HG02981 (cell line): Measurements from ENCODE around the gene HERC4.
"Not testable (repeated sequence)": the region's sequence is repeated elsewhere in the genome, so short reads cannot be mapped to it uniquely, and the experiment has no call there.

Experiments used
- ATAC-seq: cut with Tn5 transposase; IDR thresholded peaks from one replicate; pipeline ENCODE4 v1.9.1; 2021; ENCODE audit warnings: mild to moderate bottlenecking, moderate library complexity; ENCODE audit not compliant: unreplicated experiment

The HERC4 gene

DNA sequence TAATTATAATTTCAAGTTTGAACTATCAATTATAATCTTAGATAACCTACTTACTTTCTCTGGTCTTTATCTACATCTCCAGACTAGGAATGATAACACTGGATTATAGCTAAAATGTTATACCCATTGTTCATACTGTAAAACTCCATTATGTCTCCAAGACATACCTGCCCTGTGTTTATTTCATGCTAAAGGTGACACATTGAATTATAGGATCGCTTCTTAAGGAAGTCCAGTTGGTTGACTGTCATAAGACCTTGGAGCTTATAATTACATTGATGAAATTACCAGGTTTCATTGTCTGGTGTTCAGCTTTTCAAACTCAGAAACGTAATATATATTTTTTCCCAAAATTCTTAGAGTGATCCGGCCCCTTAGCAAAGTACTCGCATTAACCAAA lies 15.5 kb upstream of the HERC4 start:
- ATAC-seq, result no peak

DNA sequence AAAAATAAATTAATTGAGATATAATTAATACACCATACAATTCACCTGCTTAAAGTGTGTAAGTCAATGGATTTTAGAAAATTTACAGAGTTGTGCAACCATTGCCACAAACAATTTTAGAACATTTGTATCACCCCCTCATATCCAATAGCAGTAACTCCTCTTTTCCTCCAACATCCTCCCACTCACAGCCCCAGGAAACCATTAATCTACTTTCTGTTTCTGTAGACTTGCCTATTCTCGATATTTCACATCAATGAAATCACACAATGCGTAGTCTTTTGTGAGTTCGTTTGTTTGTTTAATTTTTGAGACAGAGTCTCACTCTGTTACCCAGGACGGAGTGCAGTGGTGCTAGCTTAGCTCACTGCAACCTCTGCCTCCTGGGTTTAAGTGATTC lies 13.7 kb upstream of the HERC4 start:
- no peak for ATAC-seq

DNA sequence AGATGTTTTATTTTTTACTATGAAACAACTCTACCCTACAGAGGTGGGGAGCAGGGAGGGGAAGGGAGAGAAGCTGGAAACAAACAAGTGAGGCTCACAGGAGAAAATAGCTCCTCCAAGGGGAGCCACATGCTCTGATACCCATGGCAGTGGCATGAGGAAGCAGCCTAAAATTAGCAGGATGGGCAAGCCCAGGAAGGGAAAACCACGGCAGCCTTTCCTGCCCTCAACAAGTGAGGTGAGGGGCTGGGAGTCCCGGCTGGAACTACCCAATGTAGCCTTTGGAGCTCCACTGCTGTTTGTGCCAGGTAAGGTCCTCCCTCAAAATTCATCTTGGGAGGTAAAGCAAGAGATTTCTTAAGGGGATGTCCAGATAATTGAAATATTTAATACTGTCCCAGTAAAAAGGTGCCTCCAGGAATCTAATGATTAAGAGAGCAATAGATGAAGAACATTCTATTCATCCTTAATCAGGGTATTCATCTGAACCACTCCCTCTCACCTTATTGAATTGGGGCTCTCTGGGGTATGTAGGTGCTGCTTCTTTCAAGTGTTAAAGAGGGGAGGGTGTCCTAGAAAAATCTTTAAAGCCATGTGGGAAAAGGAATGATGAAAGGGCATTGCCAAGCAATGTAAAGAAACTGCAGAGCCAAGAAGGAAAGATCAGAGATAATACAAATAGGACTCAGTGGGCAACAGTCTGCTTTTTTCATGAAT lies 12.8 kb upstream of the HERC4 start:
- ATAC-seq, result no peak

DNA sequence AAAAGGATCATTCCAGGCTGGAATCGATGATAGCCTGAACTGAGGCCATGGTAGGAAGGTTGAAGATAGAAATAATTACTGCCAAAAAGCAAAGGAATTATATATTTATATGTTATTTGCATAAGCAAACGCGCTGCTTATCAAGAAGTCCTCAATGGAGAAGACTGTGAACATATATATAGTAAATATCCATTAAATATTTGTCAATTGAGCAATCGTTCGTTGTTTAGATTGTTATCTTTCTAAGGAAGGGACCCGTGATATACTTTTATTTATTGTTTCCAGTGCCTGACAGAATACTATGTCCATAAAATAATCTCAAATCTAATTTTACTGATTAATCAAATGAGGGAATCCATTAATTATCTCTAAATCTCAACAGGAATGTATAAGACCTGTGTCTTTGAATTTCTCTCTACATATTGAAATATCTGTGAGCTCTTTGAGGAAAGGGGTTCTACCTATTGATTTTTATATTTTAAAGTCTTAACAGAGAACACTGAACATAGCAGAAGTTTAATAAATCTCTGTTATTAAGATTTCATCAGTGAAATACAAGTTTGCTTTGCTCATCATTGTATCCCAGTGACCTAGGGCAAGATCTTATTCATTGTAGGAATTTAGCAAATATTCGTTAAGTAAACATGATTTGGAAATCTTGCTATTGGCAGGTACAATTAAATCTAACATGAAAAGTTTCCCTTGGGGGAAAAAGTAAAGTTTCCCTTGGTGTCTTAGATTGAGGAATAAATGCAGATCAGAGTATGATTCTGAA lies 12.0 kb upstream of the HERC4 start:
- no peak for ATAC-seq

DNA sequence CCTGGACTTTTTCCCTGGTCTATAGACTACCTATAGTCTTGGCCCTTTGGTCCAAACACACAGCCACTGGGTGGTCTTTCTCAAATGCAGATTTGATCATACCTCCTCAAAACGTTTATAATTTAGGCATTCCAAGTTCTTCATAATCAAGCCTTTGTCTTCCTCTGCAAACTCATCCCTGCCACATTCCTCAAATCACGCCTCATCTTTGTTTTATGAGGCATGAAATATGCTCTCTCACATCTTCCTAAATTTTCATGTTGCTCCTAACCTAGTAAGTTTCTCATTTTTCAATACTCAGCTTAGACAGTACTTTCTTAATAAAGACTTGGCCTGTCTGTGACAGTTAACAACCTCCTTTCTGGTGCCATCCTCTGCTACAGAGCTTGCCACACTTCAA lies 10.9 kb upstream of the HERC4 start:
- ATAC-seq, result no peak

DNA sequence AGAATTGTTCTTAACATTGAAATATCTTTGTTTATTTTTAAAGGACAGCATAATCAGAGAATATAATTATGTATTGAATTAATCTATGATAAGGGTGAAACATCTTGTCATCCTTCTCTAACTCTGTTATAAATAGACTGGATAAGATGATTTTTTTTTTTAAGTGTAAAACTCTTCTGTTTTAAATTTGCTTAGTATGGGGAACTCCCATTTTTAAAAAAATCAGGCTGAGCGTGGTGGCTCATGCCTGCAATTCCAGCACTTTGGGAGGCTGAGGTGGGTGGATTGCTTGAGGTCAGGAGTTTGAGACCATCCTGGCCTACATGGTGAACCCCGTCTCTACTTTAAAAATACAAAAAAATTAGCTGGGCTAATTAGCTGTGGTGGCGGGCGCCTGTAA lies 9.4 kb upstream of the HERC4 start:
- ATAC-seq, result no peak

DNA sequence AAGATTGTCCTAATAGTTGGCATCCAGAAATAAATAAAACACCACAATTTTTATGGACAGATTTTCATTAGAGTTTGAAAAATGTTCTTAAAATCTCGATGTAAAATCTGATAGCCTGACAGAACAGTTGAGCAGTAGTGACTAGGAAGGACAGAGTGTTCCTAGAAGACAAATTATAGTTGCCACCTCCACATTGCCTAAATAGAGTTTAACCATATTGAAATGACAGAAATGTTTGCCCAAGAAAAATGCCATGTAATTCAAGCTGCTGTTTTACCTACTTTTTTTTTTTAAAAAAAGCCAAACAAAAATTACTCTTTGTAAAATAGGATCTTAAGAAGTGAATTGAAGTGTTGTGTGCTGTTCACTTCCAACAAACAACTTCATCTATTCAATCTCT lies 8.9 kb upstream of the HERC4 start:
- no peak for ATAC-seq

DNA sequence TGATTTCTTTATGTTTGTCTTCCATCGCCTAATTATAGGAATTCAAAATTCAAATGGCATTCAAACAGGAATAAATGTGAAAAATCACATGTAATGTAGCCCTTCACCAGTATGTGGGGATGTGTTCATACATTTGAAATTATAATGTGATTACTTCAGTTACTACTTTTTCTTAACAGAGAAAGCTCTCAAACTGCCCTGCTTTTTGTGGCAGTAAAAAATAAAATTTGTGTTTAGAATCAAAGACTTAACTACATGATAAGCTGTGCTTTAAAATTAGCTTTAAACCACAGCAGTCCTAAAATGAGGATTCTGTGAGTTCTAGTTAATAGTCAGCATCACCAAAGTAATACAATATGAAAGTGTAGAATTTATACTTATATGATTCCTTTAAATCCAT lies 7.8 kb upstream of the HERC4 start:
- ATAC-seq, result no peak

DNA sequence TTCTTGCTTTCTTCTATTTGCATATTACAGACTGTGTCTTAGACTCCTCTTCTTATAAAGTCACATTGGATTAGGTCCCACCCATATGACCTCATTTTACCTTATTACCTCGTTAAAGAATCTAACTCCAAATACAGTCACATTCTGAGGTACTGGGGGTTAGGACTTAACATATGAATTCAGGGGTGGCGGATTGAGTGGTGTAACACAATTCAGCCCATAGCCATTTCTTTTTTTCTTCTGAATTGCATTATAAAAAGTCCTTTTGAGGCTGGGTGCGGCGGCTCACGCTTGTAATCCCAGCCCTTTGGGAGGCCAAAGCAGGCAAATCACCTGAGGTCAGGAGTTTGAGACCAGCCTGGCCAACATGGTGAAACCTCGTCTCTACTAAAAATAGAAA lies 6.8 kb upstream of the HERC4 start:
- no peak for ATAC-seq

DNA sequence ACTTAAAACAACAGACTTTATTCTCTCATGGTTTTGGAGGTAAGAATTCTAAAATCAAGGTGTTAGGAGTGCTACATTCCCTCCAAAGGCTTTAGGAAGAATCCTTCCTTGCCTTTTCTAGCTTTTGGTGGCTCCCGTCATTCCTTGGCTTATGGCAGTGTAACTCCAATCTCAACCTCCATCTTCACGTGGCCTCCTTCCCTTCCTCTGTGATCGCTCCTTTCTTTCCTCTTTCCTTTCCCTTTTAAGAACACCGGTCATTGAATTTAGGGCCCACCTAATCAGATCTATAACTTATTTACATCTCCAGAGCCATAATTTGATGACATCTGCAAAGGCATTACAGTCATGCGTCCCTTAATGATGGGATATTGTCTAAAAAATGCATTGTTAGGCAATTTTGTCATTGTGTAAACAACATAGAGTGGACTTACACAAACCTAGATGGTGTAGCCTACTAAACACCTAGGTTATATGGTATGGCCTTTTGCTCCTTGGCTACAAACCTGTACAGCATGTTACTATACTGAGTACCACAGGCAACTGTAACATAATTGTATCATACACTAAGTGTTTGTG lies 5.9 kb upstream of the HERC4 start:
- no peak for ATAC-seq

DNA sequence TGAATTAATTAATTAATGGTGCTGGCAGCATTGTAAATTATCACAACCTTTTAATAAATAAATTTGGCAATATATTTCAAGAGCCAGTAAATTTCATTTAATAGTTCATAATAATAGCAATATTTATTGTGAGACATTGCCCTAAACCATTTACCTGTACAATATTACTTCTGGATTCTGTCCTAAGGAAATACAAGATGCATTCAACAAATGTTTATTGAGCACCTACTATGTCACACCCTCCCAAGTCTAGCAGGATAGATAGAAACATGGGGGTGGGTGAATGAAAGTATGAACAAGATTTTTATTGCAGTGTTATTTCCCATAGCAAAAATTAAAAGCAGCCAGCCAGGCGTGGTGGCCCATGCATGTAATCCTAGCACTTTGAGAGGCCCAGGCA lies 4.4 kb upstream of the HERC4 start:
- no peak for ATAC-seq

DNA sequence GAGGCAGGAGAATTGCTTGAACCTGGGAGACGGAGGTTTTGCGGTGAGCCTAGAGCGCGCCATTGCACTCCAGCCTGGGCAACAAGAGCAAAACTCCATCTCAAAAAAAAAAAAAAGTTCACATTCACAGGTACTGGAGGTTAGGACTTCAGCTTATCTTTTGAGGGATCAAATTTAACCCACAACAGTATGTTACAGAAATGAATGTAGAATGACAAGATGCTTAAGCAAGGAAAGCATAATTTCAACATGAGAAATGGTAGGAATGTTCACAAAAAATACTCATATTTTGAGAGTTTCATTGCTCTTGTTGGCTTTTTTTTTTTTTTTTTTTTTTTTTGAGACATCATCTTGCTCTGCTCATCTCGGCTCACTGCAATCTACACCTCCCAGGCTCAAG lies 1.9 kb upstream of the HERC4 start:
- ATAC-seq, result no peak

DNA sequence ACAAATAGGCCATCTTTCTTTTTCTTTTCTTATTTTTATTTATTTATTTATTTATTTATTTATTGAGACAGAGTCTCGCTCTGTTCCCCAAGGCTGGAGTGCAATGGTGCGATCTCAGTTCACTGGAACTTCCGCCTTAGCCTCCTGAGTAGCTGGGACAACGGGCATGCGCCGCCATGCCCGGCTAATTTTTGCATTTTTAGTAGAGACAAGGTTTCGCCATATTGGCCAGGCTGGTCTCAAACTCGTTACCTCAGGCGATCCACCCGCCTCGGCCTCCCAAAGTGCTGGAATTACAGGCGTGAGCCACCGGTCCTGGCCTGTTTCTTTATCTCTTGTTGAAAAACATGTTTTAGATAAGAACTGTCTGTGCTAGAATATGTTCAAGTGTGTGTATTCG lies 998 bp upstream of the HERC4 start:
- not testable (repeated sequence) for ATAC-seq

DNA sequence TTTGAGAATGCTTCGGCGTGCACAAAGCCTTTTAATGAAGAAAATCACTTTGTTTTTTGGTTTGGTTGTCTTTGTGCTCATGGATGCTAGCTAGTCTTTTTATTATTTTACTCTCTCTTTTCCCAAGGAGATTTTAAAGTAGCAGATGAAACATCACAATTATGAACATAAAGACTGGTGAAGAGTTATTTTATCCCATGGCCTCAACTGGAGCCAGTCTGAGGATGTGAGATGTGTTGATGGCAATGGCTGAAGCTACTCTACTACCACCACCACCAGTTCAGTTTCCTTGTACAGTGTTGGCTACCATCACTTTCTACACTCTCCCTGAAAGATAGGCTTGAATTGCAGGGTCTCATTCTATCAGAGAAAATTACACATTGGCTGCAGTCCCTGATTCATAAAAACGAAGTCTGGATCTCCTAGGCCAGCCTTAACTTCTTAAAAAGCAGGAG lies 494 bp upstream of the HERC4 start:
- no peak for ATAC-seq

DNA sequence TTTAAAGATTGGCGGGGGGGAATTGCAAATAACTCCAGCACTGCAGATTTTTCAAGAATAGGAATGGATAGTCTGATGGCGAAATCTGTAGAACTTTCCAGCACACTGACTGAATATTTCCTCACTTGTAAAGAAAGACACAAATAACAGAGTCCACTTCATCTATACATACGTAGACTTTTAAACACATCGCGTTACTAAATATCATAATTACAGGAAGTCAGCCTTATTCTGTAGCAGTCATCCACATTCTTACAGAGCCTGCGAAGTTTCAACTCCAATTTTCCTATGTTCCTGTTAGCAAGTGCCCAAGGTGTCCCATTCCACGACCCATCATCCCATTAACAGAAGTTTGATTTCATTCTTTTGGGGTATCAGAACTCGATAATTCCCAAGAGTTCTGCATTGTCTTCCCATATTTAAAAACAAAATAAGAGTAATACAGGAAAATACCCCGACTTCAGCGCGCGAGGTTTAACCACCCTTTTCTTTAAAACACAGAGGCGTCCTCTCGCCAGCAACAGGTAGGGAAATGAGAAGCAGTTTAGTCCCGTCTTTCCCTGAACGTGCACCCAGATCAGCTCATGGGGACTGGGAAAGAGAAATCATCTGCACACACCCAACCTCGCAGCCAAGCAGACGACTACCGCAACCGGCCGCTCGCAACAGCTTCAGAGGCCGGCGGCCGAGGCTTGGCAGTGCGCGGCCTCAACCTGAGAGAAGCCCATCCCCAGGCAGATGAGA lies 880 bp downstream of the HERC4 start:
- ATAC-seq, result no peak

DNA sequence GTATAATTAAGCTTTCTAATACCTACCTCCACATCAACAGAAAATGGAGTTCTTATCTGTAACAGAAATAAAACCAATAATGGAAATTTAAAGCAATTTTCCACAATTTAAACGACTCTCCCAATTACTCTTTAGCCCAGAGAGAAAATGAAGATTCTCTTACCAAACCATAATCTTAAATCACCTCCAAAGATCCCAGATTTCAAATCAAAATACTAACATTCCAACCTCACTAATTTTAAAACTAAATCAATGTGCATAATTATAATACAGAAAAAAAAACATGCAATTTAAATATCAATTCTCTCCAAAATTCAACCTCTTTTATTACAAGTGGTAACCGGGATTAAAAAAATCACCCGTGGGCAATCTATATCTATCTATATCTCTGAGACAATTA lies 1.5 kb downstream of the HERC4 start:
- no peak for ATAC-seq

DNA sequence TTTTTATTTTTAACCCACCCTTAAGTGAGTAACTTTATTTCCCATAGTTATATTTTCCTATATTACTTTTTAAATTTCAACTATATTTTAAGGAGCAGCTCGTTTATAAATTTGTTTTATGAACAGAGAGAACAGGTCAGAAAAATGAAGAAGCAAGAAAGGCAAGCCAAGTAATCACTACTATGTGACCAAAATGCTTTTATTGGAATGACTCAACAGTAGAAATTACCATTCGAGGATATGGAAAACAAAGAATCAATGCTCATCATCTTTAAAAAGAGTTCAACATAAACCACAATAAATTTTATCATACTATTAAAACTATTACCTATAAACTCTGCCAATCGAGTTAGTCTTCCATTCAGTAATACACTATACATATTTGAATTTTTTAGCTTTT lies 7.6 kb downstream of the HERC4 start:
- no peak for ATAC-seq

DNA sequence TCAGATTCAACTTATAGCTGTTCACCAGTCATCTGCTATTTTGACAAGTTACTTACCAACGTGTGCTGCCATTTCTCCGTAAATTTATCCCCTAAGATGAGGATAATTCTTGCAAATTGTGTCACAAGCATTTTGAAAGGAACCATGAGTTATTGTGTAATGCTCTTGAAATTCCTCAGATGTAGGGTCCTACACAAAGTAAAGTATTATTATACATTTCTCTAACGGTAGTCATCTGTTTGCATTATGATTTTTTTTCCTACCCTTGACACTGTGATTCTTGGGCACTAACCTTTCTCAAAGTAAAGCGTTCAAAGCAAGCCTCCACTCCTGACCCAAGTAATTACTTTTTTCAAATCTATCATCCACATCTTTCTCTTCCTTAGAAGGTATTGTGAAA lies 8.1 kb downstream of the HERC4 start:
- no peak for ATAC-seq

DNA sequence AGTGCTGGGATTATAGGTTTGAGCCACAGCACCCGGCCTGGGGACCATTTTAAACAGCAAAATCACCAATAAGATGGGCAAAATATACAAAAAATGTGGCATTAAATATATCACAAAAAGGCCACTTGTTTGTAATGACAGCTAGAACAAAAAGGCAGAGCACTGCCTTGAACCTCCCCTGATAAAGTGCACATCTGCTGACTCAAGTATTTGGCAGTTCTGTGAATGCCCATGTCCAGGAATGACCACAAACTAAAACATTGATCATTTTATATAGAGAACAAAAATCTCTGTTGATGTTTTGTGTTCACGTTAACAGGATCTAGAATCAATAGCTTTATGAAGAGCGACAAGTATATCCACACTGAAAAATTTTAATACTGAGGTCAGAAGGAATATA lies 21.5 kb downstream of the HERC4 start:
- ATAC-seq, result no peak

DNA sequence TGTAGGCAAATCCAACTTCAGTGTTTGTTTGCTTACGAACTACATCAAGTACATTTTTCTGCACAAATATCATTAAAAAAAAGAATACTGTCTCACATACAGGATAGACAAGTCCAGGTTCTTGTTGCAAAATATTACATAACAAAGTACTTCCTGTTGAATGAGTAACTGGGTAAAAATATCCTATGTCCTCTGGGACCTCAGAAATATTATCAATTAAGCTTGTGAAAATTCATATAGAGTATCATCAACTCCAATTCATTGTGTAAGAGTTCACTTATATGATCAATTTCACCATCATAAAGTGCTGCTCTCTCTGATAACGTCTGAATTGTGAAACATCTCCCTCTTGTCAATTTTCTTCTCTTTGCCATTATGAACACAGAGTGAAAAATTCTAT lies 22.6 kb downstream of the HERC4 start:
- ATAC-seq, result no peak

DNA sequence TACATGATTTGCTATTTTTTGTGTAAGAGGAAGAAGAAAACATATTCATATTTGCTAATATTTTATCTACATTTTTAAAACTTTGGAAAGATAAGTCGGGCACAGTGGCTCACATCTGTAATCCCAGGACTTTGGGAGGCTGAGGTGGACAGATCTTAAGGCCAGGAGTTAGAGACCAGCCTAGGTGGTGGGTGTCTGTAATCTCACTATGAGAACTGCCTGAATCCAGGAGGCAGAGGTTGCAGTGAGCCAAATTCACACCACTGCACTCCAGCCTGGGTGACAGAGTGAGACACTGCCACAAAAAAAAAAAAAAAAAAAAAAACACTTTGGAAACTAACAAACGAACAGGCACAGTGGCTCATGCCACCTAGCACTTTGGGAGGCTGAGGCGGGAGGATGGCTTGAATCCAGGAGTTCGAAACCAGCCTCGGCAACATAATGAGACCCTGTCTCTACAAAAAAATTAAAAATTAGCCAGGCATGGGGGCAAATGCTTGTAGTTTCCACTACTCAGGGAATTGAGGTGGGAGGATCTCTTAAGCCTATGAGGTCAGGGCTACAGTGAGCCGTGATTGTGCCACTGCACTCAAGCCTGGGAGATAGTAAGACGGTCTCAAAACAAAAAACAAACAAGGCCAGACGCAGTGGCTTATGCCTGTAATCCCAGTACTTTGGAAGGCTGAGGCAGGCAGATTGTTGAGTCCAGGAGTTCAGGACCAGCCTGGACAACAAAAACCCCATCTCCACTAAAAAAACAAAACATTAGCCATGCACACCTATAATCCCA lies 25.6 kb downstream of the HERC4 start:
- no peak for ATAC-seq
